Urothelium cell line (cell line): ENCODE results near the gene SELENOW.
"Not testable (repeated sequence)": the region's sequence is repeated elsewhere in the genome, so short reads cannot be mapped to it uniquely, and the experiment has no call there.

ENCODE experiments used
- DNase-seq: peaks from one replicate; pipeline ENCODE4 v3.0.0; 2011; ENCODE audit warnings: low spot score, mixed read lengths
- FAIRE-seq: peaks from 2 replicates; lab custom pipeline; 2011; peaks lifted over from hg19 to GRCh38; lab: Jason Lieb, UNC

Gene SELENOW

DNA sequence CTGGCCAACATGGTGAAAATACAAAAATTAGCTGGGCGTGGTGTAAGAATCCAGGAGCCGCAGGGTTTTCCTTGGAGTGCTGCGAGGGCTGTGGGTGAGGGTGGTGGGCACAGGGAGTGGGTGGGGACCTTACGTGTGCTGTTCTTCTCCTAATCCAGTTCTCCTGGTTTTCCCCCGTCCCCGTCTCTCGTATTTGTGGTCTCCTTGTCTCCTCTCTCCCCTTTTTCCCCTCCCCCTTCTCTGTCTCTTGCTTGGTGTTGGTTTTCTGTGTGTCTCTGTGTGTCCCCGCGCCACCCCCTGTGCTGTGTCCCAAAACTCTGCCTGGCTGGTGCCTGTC lies 1.7 kb downstream of the SELENOW start:
- DNase-seq = no peak
- FAIRE-seq = no peak

DNA sequence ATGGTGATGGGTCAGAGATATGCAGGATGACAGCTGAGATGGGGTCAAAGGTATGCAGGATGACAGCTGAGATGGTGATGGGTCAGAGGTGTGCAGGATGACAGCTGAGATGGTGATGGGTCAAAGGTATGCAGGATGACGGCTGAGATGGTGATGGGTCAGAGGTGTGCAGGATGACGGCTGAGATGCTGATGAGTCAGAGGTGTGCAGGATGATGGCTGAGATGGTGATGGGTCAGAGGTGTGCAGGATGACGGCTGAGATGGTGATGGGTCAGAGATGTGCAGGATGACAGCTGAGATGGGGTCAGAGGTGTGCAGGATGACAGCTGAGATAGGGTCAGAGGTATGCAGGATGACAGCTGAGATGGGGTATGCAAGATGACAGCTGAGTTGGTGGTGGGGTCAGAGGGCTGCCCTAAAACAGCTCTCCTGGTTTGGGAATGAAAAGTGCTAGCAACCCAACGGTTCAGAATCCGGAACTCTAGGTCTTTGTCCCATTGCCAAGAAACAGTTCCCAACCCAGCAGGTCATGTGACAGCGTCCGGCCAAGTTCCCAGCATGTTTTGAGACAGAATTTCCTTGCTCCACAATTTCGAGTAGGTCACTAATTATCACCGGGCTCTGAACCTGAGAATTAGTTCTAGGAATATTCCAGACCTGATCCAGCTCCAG lies 3.2 kb downstream of the SELENOW start:
- FAIRE-seq = peak; percentile 91

DNA sequence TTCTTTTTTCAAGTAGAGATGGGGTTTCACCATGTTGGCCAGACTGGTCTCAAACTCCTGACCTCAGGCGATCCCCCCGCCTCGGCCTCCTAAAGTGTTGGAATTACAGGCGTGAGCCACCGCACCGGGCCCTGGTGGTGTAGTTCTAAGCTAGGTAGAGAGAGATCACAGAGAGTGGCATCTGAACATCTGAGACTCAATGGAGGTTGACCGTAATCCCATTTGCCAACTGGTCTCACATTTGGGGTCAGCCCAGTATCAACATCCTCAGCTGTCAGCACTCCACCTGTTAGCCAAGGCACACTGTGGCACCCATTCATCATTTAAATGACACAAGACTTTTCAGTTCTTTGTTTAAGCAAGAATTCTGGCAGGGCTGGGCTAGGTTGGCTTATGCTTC lies 8.1 kb downstream of the SELENOW start:
- no peak for FAIRE-seq
- no peak for DNase-seq

More for the DNA sequence above, 3.2 kb downstream of the SELENOW start:
- DNase-seq = no peak

DNA sequence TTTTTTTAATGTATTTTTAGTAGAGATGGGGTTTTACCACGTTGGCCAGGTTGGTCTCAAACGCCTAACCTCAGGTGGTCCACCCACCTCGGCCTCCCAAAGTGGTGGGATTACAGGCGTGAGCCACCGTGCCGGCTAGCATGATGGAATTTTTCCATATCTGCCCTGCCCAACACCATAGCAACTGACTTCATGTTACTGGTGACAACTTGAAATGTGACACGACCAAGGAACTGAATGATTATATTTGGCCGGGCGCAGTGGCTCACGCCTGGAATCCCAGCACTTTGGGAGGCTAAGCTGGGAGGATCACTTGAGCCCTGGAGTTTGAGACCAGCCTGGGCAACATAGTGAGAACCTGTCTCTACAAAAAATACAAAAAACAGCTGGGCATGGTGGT lies 8.8 kb downstream of the SELENOW start:
- not testable (repeated sequence) for FAIRE-seq, DNase-seq

DNA sequence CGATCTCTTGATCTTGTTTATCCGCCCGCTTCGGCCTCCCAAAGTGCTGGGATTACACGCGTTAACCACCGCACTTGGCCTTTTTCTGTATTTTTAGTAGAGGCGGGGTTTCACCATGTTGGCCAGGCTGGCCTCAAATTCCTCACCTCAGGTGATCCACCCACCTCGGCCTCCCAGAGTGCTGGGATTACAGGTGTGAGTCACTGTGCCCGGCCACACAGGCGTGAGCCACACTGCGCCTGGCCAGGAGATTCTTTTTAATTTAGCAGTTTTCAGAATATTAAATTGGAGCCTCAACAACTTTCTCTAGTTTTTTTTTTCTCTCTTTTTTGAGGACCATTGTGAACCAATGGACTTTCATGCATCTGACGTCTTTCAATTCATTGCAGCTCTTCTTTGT lies 11.3 kb downstream of the SELENOW start:
- FAIRE-seq = not testable (repeated sequence)

DNA sequence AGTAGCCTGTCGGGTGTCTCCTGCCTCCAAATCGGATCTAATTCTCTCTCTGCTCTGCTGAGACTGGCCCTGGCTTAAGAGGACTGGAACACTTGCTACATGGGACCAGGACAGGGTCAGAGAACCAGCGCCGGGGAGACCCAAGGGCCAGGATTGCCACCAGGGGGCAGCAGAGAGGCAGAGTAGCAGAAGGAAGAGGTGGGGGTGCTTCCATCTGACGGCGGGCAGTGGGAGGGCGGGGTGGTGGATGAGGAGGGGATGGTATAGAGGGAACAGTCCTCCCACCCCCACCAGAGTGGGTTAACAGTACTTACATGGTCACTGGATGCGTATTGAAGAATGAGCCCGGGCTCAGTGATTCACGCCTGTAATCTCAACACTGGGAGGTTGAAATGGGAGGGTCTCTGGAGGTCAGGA lies 11.9 kb downstream of the SELENOW start:
- FAIRE-seq (no peak), DNase-seq (peak; percentile 83)

More for the DNA sequence above, 11.3 kb downstream of the SELENOW start:
- DNase-seq = not testable (repeated sequence)

- DNase-seq (no peak), FAIRE-seq (no peak)
Observed at GRCh38 chr19:47792616-47793015, 14.1 kb downstream of the SELENOW start.

DNA sequence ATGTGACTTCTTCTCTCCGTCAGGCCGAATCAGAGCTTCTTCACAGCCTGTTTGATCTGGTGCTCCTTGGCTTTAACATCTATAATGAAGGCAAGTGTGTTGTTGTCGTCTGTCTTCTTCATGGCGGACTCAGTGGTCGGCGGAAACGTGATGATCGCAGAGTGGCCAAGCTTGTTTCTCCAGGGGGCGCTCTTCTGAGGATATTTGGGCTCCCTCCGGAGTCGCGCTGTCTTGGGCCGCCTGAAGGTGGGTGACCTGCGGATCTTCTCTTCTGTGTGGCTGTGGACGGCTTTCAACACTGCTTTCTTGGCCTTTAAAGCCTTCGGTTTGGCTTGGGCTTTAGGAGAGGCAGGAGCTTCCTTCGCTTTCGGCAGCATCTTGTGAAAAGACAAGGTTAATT lies 16.0 kb downstream of the SELENOW start:
- DNase-seq (no peak), FAIRE-seq (no peak)

- DNase-seq = no peak
- FAIRE-seq = no peak
Observed at GRCh38 chr19:47796785-47797184, 18.3 kb downstream of the SELENOW start.

DNA sequence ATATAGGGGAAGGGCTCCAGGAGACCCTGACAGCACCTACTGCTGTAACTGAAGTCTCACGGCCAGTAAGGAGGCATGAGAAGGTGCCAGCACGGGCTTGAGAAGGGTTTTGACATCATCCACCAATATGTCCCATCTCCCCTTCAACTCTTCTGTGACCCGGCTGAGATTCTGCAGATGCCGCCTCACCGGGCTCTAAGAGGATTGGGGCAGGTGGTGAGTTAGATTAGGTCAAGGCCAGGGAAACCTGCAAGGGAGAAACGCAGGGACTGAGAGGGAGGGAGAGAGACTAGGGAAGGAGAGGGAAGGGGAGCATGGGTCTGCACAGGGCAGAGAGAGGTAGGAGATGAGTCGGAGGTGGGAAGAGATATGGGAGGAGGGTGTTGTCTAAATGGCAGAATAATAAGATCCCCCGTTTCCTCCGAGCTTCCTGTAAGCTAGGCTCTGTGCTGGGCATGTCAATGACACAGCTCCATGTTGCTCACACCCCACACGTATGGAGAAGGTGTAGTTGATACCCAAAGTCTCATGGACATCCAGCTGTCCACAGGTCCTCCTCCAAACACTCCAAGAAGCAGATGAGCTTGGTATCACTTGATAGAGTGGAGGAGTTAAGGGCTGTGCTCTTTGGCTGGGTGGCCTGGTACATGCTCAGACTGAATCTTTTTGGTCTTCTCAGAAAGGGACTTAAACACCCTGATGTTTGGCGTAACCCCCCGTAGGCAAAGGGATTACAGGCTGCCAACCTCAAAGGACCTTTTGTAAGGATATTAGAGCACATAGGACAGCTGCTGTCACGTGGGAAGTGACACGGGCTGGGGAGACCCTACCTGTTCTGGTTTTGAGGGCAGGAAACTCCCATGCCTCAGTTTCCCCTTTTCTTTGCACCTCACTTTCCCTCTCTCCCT lies 19.7 kb downstream of the SELENOW start:
- peak; percentile 20 for FAIRE-seq
- no peak for DNase-seq

DNA sequence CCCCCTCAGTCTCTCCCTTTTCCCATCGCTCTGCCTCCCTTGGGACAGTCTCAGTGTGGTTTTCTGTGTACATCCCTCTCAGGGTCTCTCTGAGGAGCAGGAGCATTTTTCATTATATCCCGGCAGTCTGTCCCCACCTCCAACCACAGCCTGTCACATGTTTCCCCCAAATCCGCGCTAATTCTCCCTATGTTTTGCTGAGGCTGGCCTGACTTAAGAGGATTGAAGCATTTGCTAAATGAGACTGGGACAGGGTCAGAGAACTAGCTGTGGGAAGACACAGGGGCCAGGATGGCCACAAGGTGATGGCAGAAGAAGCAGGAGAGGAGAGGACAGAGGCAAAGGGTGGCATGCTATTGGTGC lies 20.4 kb downstream of the SELENOW start:
- no peak for DNase-seq
- no peak for FAIRE-seq

- FAIRE-seq (peak; percentile 20), DNase-seq (no peak)
Observed at GRCh38 chr19:47801270-47801669, 22.8 kb downstream of the SELENOW start.

- FAIRE-seq = no peak
- no peak for DNase-seq
Observed at GRCh38 chr19:47802521-47803043, 24.1 kb downstream of the SELENOW start.

- not testable (repeated sequence) for DNase-seq, FAIRE-seq
Observed at GRCh38 chr19:47803148-47803547, 24.6 kb downstream of the SELENOW start.

DNA sequence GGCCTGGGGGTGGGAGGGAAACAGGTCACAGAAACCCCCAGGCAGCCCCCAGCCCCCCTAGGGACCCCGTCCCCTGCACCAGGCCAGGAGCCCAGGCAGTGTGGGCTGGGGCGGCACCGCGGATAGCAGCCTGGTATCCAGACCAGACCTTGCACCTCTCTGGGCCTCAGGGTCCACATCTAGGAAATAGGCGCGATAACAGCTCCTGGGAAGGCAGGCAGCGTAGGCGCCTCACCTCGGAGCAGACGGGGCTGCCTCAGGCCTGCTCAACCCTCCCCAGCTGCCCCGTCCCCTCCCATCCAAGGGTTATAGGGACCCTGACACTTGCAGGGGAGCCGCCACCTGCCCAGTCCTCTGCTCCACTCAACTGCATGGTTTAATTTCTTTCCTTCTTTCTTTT lies 25.2 kb downstream of the SELENOW start:
- FAIRE-seq, DNase-seq: not testable (repeated sequence)

- FAIRE-seq, DNase-seq: not testable (repeated sequence)
Observed at GRCh38 chr19:47804451-47804850, 25.9 kb downstream of the SELENOW start, which contains the start of gene TPRX1. TPRX1 (minus strand) TSS chr19:47804551; CDS start chr19:47804539, 12 bp downstream.

DNA sequence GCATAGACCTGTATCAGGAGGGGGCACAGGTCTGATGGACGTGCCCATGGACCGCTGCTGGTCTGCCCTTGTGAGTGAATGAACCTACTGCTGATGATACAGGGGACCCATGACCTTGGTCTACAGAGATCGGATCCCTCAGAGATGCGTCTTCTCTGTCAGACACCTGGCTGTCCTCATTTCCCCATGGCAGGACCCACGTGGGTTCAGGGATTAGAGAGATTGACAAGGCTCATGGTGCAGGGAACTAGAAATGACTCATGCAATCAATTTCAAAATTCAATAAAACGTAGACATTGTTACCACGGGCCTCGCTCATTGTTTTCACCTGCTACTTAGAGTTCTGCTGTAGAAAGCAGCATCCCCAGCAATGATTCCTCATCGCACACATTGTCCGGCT lies 26.8 kb downstream of the SELENOW start:
- peak; percentile 53 for FAIRE-seq
- DNase-seq = no peak

DNA sequence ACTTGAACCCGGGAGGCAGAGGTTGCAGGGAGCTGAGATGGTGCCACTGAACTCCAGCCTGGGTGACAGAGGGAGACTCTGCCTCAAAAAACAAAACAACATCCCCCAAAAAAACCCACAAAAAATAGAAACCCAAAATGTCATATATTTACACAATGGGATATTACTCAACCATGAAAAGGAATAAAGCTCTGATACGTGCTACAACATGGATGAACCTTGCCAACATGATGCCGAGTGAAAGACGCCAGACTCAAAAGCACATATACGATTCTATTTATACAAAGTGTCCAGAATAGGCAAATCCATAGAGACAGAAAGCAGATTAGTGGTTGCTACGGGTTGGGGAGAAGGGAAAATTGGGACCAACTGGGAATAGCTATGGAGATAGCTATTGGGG lies 27.9 kb downstream of the SELENOW start:
- no peak for FAIRE-seq

DNA sequence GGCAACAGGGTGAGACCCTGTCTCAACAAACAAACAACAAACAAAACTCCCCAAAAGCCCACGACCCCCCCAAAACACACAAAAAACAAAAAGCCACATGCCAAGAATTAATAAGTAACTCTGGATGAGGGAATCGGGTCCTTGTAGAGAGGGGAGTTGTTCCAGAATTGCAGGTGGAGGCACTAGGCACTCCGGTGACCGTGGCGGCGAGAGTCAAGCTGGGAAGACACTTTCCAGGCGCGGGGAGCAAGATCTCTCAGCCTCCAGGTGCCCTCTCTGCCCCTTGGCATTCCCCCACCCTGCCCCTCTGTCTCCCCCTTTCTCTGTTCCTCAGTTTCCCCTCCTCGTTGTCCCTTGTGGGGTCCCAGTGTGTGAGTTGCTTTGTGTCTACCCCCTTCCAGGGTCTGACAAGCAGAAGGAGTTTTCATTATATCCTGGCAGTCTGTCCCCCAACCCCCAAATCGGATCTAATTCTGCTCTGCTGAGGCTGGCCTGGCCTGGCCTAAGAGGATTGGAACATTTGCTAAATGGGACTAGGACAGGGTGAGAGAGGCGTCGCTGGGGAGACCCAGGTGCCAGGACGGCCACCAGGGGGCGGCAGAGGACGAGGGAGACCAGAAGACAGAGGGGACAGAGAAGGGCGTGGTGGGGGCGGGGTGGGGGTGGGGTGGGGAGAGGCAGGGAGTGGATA lies 34.9 kb downstream of the SELENOW start:
- DNase-seq (peak; percentile 84), FAIRE-seq (no peak)

More for the DNA sequence above, 27.9 kb downstream of the SELENOW start:
- no peak for DNase-seq

GRCh38 chr19:47813995-47814328 lies 35.5 kb downstream of the SELENOW start:
- DNase-seq (no peak), FAIRE-seq (no peak)

DNA sequence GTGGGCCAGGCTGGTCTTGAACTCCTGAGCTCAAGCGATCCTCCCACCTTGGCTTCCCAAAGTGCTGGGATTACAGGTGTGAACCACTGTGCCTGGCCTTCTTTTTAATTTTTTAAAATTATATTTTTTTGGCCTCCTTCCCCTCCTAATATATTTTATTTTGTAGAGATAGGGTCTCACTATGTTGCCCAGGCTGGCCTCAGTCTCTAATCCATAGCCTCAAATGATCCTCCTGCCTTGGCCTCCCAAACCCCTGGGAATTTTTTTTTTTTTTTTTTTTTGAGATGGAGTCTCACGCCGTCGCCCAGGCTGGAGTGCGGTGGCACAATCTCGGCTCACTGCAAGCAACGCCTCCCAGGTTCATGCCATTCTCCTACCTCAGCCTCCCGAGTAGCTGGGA lies 37.8 kb downstream of the SELENOW start:
- FAIRE-seq = not testable (repeated sequence)

More for the DNA sequence above, 37.8 kb downstream of the SELENOW start:
- not testable (repeated sequence) for DNase-seq
